ENCODE measurements around the gene RORB.

DNA sequence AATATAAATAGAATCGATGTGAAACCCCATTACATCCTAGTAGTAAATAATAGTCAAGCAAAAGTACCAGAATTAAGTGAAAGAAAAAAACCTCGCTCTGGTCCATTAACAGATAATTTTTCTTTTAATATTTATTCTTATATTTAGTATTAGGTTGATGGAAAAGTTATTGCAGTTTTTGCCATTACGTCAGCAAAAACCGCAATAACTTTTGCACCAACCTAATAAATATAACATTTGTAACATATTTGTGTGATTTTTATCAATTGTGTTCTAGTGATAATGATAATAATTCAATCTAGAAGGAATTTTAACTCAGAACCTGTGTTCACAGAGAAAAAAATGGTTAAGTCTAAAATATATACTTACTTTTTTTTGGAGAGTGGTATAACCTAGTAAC, 16.1 kb downstream of the RORB start:
- TF ChIP-seq CTCF (IDR thresholded peaks at IDR 0.05) (no peak), POLR2AphosphoS5 (IDR thresholded peaks at IDR 0.05; ENCODE audit: insufficient read depth in 1 of 2, low read depth in 1 of 2) (no peak)

All from vagina (tissue), 2 donors.